Transverse colon (tissue), 4 donors: ENCODE measurements around the gene CNOT3.

Experiments
- POLR2AphosphoS5 ChIP-seq, 3 donors: sonication (generic); formaldehyde crosslinking; IDR thresholded peaks; one replicate each; pipeline ENCODE4 v1.6.1; 2016; ENCODE audit warnings: antibody characterized with exemption in 3 of 3
- TF ChIP-seq, protein P1 (sequence below), 5 experiments: fragments of 200-600 bp in 3 of 5; fragments of 450-650 bp in 2 of 5; sonication (generic) in 3 of 5; IDR thresholded peaks; 1 replicate in 2 of 5; 2 replicates in 3 of 5; pipeline ENCODE4 v1.5.1; 2016 to 2017; ENCODE audit warnings: antibody characterized with exemption in 5 of 5, inconsistent platforms in 3 of 5, mild to moderate bottlenecking in 2 of 5, moderate library complexity in 1 of 5

DNA sequence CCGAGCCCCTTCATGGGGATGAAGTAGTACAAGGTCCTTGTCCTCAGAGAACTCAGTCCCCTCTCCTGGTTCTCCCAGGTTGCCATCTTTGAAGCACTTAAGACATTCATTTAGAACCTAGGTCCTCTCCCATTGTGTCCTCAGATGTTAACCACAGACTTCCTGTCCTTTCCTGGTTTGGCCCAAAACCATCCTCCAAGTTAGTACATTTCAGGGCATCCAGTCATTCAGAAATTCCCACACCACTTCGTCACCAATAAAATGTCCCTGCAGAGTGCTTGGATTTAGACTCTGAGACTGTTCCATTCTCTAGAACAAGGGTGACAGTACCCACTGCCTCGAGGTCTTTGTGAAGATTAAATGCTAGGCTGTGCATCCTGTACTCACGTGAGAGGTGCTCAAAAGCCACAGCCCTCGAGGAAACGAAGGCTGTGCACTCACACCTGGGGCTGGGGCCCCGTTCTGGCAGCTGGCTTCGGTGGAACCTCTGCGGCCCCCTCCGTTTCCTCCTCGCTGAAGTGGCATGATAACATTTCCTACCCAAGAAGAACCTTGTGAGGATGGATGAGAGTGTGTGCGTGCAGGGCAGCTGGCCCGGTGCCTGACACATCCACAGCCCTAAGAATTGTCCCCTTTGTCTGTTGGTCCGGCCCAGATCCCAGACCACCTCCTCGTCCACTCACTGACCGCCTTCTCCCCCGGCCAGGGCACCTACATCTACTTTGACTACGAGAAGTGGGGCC, 17.2 kb downstream of the CNOT3 start:
- TF ChIP-seq, protein P1, sequence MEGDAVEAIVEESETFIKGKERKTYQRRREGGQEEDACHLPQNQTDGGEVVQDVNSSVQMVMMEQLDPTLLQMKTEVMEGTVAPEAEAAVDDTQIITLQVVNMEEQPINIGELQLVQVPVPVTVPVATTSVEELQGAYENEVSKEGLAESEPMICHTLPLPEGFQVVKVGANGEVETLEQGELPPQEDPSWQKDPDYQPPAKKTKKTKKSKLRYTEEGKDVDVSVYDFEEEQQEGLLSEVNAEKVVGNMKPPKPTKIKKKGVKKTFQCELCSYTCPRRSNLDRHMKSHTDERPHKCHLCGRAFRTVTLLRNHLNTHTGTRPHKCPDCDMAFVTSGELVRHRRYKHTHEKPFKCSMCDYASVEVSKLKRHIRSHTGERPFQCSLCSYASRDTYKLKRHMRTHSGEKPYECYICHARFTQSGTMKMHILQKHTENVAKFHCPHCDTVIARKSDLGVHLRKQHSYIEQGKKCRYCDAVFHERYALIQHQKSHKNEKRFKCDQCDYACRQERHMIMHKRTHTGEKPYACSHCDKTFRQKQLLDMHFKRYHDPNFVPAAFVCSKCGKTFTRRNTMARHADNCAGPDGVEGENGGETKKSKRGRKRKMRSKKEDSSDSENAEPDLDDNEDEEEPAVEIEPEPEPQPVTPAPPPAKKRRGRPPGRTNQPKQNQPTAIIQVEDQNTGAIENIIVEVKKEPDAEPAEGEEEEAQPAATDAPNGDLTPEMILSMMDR (IDR thresholded peaks at IDR 0.05) = no peak
- no peak for TF ChIP-seq POLR2AphosphoS5 (IDR thresholded peaks at IDR 0.05)
